HS-5 (cell line): ENCODE measurements around the gene SIRPD.
"Not testable (repeated sequence)": the region's sequence is repeated elsewhere in the genome, so short reads cannot be mapped to it uniquely, and the experiment has no call there.

ENCODE experiments used
- DNase-seq: peaks from one replicate; pipeline ENCODE4 v3.0.0-alpha.2; 2012; ENCODE audit warnings: low read depth

SIRPD gene

GRCh38 chr20:1537731-1538058 is 19.8 kb downstream of the SIRPD start:
- no peak for DNase-seq

GRCh38 chr20:1536893-1537730 is 20.4 kb downstream of the SIRPD start:
- DNase-seq: no peak

- no peak for DNase-seq
These were observed 21.9 kb downstream of the SIRPD start for GRCh38 chr20:1535420-1536175.

GRCh38 chr20:1534526-1534925 is 23.0 kb downstream of the SIRPD start:
- DNase-seq: no peak

GRCh38 chr20:1533059-1533458 is 24.4 kb downstream of the SIRPD start:
- DNase-seq: no peak

- DNase-seq: peak; percentile 78
These were observed 28.7 kb downstream of the SIRPD start for GRCh38 chr20:1528811-1529210.

- DNase-seq: no peak
These were observed 29.6 kb downstream of the SIRPD start for GRCh38 chr20:1527923-1528322.

GRCh38 chr20:1526896-1527295 is 30.6 kb downstream of the SIRPD start:
- no peak for DNase-seq

- DNase-seq: no peak
These were observed 31.2 kb downstream of the SIRPD start for GRCh38 chr20:1526310-1526709.

GRCh38 chr20:1524004-1524403 is 33.5 kb downstream of the SIRPD start:
- no peak for DNase-seq

- DNase-seq: no peak
These were observed 40.5 kb downstream of the SIRPD start for GRCh38 chr20:1517010-1517409.

GRCh38 chr20:1513801-1514200 is 43.7 kb downstream of the SIRPD start:
- DNase-seq: no peak

- DNase-seq: no peak
These were observed 48.3 kb downstream of the SIRPD start for GRCh38 chr20:1509237-1509636.

GRCh38 chr20:1508574-1508973 is 48.9 kb downstream of the SIRPD start:
- no peak for DNase-seq

- DNase-seq: no peak
These were observed 50.2 kb downstream of the SIRPD start for GRCh38 chr20:1507276-1507675.

- no peak for DNase-seq
These were observed 51.6 kb downstream of the SIRPD start for GRCh38 chr20:1505871-1506270.

- no peak for DNase-seq
These were observed 52.1 kb downstream of the SIRPD start for GRCh38 chr20:1505361-1505760.

- DNase-seq: peak; percentile 85
These were observed 53.8 kb downstream of the SIRPD start for GRCh38 chr20:1503564-1504227.

GRCh38 chr20:1500496-1500895 is 57.0 kb downstream of the SIRPD start:
- DNase-seq: no peak

GRCh38 chr20:1499528-1500420 is 57.7 kb downstream of the SIRPD start:
- no peak for DNase-seq

GRCh38 chr20:1497371-1497770 is 60.1 kb downstream of the SIRPD start:
- DNase-seq: not testable (repeated sequence)

GRCh38 chr20:1496930-1497329 is 60.6 kb downstream of the SIRPD start:
- no peak for DNase-seq
